ENCODE measurements around the gene SP7. TPM values are rescaled to one million over a fixed set of nuclear protein-coding genes. Genes with fewer than 3 reads are reported as not detected.
"Not testable (repeated sequence)": the region's sequence is repeated elsewhere in the genome, so short reads cannot be mapped to it uniquely, and the experiment has no call there.

SP7 gene
- total RNA-seq, 1 experiment from 2014 or later, result not detected

GRCh38 chr12:53373554-53374133 lies 37.5 kb upstream of the SP7 start:
- not testable (repeated sequence) for DNase-seq; H2AK5ac ChIP-seq (ENCODE audit: insufficient read length, low read length); H3K4me1 ChIP-seq (ENCODE audit: insufficient read depth, low read length); H3K9me3 ChIP-seq (ENCODE audit: control insufficient read depth, low read depth, low read length); H4K5ac ChIP-seq (ENCODE audit: insufficient read length, low read depth, low read length); H3K79me1 ChIP-seq (ENCODE audit: insufficient read depth, low read depth, low read length, poor library complexity, severe bottlenecking); H3K4ac ChIP-seq (ENCODE audit: low read depth, low read length); H3T11ph ChIP-seq (ENCODE audit: low read length); H3K79me2 ChIP-seq (ENCODE audit: insufficient read depth, low read length); H2BK5ac ChIP-seq (ENCODE audit: insufficient read length, low read length); H2BK15ac ChIP-seq (ENCODE audit: low read depth, low read length); H3K23ac ChIP-seq (ENCODE audit: insufficient read length, low read depth, low read length); H2BK20ac ChIP-seq (ENCODE audit: low read depth, low read length, poor library complexity, severe bottlenecking); H3K36me3 Mint-ChIP-seq (ENCODE audit: insufficient read depth in 1 of 3, low read depth in 3 of 3); H3K27me3 ChIP-seq (ENCODE audit: insufficient read depth, low read length); H3K27ac Mint-ChIP-seq; H4K8ac ChIP-seq (replicated peaks; ENCODE audit: insufficient read length, low read depth, low read length); H4K91ac ChIP-seq (ENCODE audit: insufficient read length, low read depth, low read length); H4K20me1 ChIP-seq (ENCODE audit: control insufficient read depth, insufficient read depth, insufficient read length); H3K9ac ChIP-seq (ENCODE audit: extremely low read depth, insufficient read length, low read length); H2AFZ ChIP-seq (ENCODE audit: low read length); H3K56ac ChIP-seq (ENCODE audit: insufficient read length, low read depth, low read length); H3K9me3 Mint-ChIP-seq; H3K4me2 ChIP-seq (ENCODE audit: insufficient read depth, insufficient read length, low read length); H2BK120ac ChIP-seq (ENCODE audit: low read depth, low read length, poor library complexity, severe bottlenecking); H3K4me3 Mint-ChIP-seq; H3K27ac ChIP-seq (ENCODE audit: insufficient read length, low read depth, low read length); H3K27me3 Mint-ChIP-seq (ENCODE audit: low read depth); H3K14ac ChIP-seq (ENCODE audit: insufficient read depth, low read length); H3K18ac ChIP-seq (ENCODE audit: insufficient read length, low read depth, low read length); H2BK12ac ChIP-seq (ENCODE audit: insufficient read length, low read depth, low read length); H3K23me2 ChIP-seq (ENCODE audit: insufficient read length, low read depth, low read length, poor library complexity, severe bottlenecking)
- WGBS (ENCODE audit: extremely low coverage, insufficient read length, low lambda C conversion rate), result no CpG with 5 or more reads among the region's 6 CpGs
- peaks cover 19 to 21% of the 10 kb centered on the region in 2 experiments for H3K4me1 Mint-ChIP-seq
